H1 (cell line): ENCODE results near the gene KIT. TPM values are rescaled to one million over a fixed set of nuclear protein-coding genes. Genes with fewer than 3 reads are reported as not detected.

Experiments
- BACH1 ChIP-seq: IDR thresholded peaks from 2 replicates; pipeline ENCODE4 v1.6.1; 2012; ENCODE audit warnings: low read length, improper control_type of control experiment
- BRCA1 ChIP-seq: IDR thresholded peaks from 2 replicates; pipeline ENCODE4 v1.6.1; 2012; ENCODE audit warnings: low read depth, low read length, improper control_type of control experiment
- CHD7 ChIP-seq: fragments of 300-600 bp; sonication (generic); IDR thresholded peaks from 2 replicates; pipeline ENCODE4 v1.7.1; 2012; ENCODE audit warnings: low read length, moderate library complexity, mild to moderate bottlenecking, inconsistent platforms; ENCODE audit not compliant: insufficient replicate concordance
- E2F6 ChIP-seq: IDR thresholded peaks from 2 replicates; pipeline ENCODE4 v1.6.1; 2012; ENCODE audit warnings: inconsistent platforms
- HDAC2 ChIP-seq, 2 experiments: fragments of 300-600 bp in 1 of 2; sonication (generic) in 1 of 2; IDR thresholded peaks; 2 replicates each; pipeline ENCODE4 v1.6.1; 2011 to 2012; ENCODE audit warnings: low read depth in 2 of 2, low read length in 2 of 2, mild to moderate bottlenecking in 2 of 2, moderate library complexity in 2 of 2, borderline replicate concordance in 1 of 2, inconsistent platforms in 1 of 2
- NANOG ChIP-seq: IDR thresholded peaks from 2 replicates; pipeline ENCODE4 v1.6.1; 2011; ENCODE audit warnings: low read length, low read depth, mild to moderate bottlenecking, inconsistent platforms; ENCODE audit not compliant: insufficient read depth, poor library complexity, severe bottlenecking
- POU5F1 ChIP-seq: IDR thresholded peaks from 2 replicates; pipeline ENCODE4 v1.6.1; 2011; ENCODE audit warnings: low read depth, mild to moderate bottlenecking, low read length, moderate library complexity
- SRF ChIP-seq: IDR thresholded peaks from 2 replicates; pipeline ENCODE4 v1.6.1; 2011; ENCODE audit warnings: mild to moderate bottlenecking, low read depth, low read length, moderate library complexity
- polyA plus RNA-seq, 7 experiments: library from polyadenylated mRNA; depleted of rRNA in 3 of 7; stranded (reverse) in 5 of 7; unstranded in 2 of 7; fragments of >200 nt in 5 of 7; fragments of 200-250 nt in 2 of 7; gene quantifications; 1 replicate in 5 of 7; 2 replicates in 1 of 7; 4 replicates in 1 of 7; pipeline versions ENCODE4 v1.2.1 to v1.2.3, GENCODE V29; 2011 to 2013; ENCODE audit warnings: missing spikeins in 2 of 7, mixed read lengths in 2 of 7
- total RNA-seq: library from RNA; stranded (reverse); fragmentation: NEBNext Ultra II Directional; extraction: Animal tissue kit (Norgen Biotek cat#: 25700); gene quantifications from 2 replicates; pipeline ENCODE4 v1.2.1, GENCODE V29; 2021

KIT gene
- total and polyA plus RNA-seq, 2 of the 8 experiments (the other 6 are each of a cell fraction or from before 2014, with no cell fraction given) = 14.4 to 24.8 TPM

- TF ChIP-seq POU5F1 = no peak
- TF ChIP-seq NANOG = no peak
- no peak for TF ChIP-seq E2F6
- TF ChIP-seq CHD7 = no peak
- no peak for TF ChIP-seq BACH1
- no peak for TF ChIP-seq SRF
- TF ChIP-seq BRCA1 = no peak
- TF ChIP-seq HDAC2 (IDR thresholded peaks at IDR 0.05; ENCODE audit: borderline replicate concordance in 1 of 2, low read depth in 2 of 2, low read length in 2 of 2) = no peak
Measured at GRCh38 chr4:54676658-54677057, 18.9 kb downstream of the KIT start (continued).
